Hepatocyte (in vitro differentiated cells): ENCODE data around the gene ABLIM2. TPM values are rescaled to one million over a fixed set of nuclear protein-coding genes. Genes with fewer than 3 reads are reported as not detected.

Experiments
- DNase-seq: peaks from one replicate; pipeline ENCODE4 v3.0.0-alpha.2; 2016; ENCODE audit warnings: low spot score
- H2AFZ ChIP-seq: fragments of 200-600 bp; sonication (generic); 2 replicates; pipeline ENCODE4 v1.6.0; 2016; ENCODE audit warnings: antibody characterized with exemption, mild to moderate bottlenecking
- H3K27ac ChIP-seq: fragments of 200-600 bp; sonication (generic); 2 replicates; pipeline ENCODE4 v1.5.1; 2016; ENCODE audit warnings: mild to moderate bottlenecking
- H3K27me3 ChIP-seq: fragments of 200-600 bp; sonication (generic); 2 replicates; pipeline ENCODE4 v1.6.1; 2016
- H3K36me3 ChIP-seq: fragments of 200-600 bp; sonication (generic); replicated peaks from 2 replicates; pipeline ENCODE4 v1.5.1; 2016; ENCODE audit warnings: low read depth; ENCODE audit not compliant: insufficient read depth
- H3K4me1 ChIP-seq: fragments of 200-600 bp; sonication (generic); 2 replicates; pipeline ENCODE4 v1.5.1; 2016; ENCODE audit warnings: mild to moderate bottlenecking, moderate library complexity; ENCODE audit not compliant: insufficient read depth
- H3K4me2 ChIP-seq: fragments of 200-600 bp; sonication (generic); 2 replicates; pipeline ENCODE4 v1.6.0; 2016
- H3K4me3 ChIP-seq: fragments of 200-600 bp; sonication (generic); 2 replicates; pipeline ENCODE4 v1.5.1; 2016; ENCODE audit warnings: mild to moderate bottlenecking
- H3K79me2 ChIP-seq: fragments of 200-600 bp; sonication (generic); 2 replicates; pipeline ENCODE4 v1.6.0; 2017; ENCODE audit warnings: mild to moderate bottlenecking
- H3K9me2 ChIP-seq: fragments of 200-600 bp; sonication (generic); replicated peaks from 2 replicates; pipeline ENCODE4 v1.6.0; 2017; ENCODE audit warnings: mild to moderate bottlenecking; ENCODE audit not compliant: insufficient read depth
- H3K9me3 ChIP-seq: fragments of 200-600 bp; sonication (generic); 2 replicates; pipeline ENCODE4 v1.5.1; 2016; ENCODE audit warnings: low read depth, mild to moderate bottlenecking
- H4K20me1 ChIP-seq: fragments of 200-600 bp; sonication (generic); 2 replicates; pipeline ENCODE4 v1.6.0; 2016; ENCODE audit warnings: mild to moderate bottlenecking; ENCODE audit not compliant: insufficient read depth, poor library complexity, severe bottlenecking
- EZH2 ChIP-seq: fragments of 200-600 bp; sonication (generic); IDR thresholded peaks from 2 replicates; pipeline ENCODE4 v1.6.1; 2016; ENCODE audit warnings: antibody characterized with exemption, mild to moderate bottlenecking, borderline replicate concordance
- EZH2phosphoT487 ChIP-seq: fragments of 200-600 bp; sonication (generic); IDR thresholded peaks from one replicate; pipeline ENCODE4 v1.6.1; 2018; ENCODE audit warnings: antibody characterized with exemption, mild to moderate bottlenecking, low read depth, moderate library complexity; ENCODE audit not compliant: unreplicated experiment, severe bottlenecking
- WGBS: methylation state at CpG from one replicate; pipeline ENCODE4 v1.1.6; 2016; ENCODE audit warnings: low lambda C conversion rate; ENCODE audit errors: missing lambda C conversion rate; 5-methylcytosine and 5-hydroxymethylcytosine counted together
- polyA plus RNA-seq: library from polyadenylated mRNA; unstranded; fragments of >200 nt; fragmentation: Nextera tagmentation; extraction: Ambion mirVana; gene quantifications from 2 replicates; pipeline ENCODE4 v1.2.1, GENCODE V29; 2016
- total RNA-seq: library from RNA; depleted of rRNA; stranded (reverse); fragments of >200 nt; gene quantifications from 2 replicates; pipeline ENCODE4 v1.2.3, GENCODE V29; 2014
- TF ChIP-seq, protein P1 (sequence below): fragments of 200-600 bp; sonication (generic); IDR thresholded peaks from 2 replicates; pipeline ENCODE4 v1.5.1; 2016; ENCODE audit warnings: antibody characterized with exemption, mild to moderate bottlenecking; ENCODE audit not compliant: poor library complexity

Gene ABLIM2
- total and polyA plus RNA-seq, 2 experiments from 2014 or later, result 1.7 to 2.0 TPM

DNA sequence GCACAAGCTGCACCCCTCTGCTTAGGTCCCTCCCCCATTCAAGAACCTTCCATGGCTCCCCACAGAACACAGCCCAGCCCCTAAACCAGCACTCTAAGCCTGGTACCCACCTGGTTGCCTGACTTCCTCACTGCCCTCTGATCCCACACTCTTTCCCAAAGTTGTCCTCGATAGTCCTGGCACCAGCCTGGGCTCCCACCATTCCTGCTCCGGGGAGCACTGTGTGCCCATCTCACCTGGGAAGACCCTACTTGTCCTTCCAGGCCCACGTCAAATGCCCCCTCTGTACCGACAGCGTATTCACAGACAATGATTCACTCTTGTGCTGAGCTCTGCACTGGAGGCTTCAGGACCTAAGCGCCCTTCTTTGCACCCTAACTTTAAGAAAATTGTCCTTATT, 40.1 kb downstream of the ABLIM2 start:
- H3K36me3 ChIP-seq, result no peaks in the 10 kb centered on the region
- H3K9me3 ChIP-seq, result no peaks in the 10 kb centered on the region
- no peak for TF ChIP-seq EZH2phosphoT487
- no peak for TF ChIP-seq EZH2
- TF ChIP-seq, protein P1, sequence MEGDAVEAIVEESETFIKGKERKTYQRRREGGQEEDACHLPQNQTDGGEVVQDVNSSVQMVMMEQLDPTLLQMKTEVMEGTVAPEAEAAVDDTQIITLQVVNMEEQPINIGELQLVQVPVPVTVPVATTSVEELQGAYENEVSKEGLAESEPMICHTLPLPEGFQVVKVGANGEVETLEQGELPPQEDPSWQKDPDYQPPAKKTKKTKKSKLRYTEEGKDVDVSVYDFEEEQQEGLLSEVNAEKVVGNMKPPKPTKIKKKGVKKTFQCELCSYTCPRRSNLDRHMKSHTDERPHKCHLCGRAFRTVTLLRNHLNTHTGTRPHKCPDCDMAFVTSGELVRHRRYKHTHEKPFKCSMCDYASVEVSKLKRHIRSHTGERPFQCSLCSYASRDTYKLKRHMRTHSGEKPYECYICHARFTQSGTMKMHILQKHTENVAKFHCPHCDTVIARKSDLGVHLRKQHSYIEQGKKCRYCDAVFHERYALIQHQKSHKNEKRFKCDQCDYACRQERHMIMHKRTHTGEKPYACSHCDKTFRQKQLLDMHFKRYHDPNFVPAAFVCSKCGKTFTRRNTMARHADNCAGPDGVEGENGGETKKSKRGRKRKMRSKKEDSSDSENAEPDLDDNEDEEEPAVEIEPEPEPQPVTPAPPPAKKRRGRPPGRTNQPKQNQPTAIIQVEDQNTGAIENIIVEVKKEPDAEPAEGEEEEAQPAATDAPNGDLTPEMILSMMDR, result no peak
- H3K27me3 ChIP-seq, result no peaks in the 10 kb centered on the region
- H4K20me1 ChIP-seq, result no peaks in the 10 kb centered on the region
- H3K9me2 ChIP-seq, result no peaks in the 10 kb centered on the region
- no peak overlapping the region for H2AFZ ChIP-seq
- H3K4me3 ChIP-seq, result no peak overlapping the region
- H3K27ac ChIP-seq, result no peak overlapping the region
- DNase-seq, result no peak
- peaks cover 2% of the 10 kb centered on the region for H3K4me1 ChIP-seq
- H3K4me2 ChIP-seq, result no peak overlapping the region
- H3K79me2 ChIP-seq, result no peaks in the 10 kb centered on the region
- 95% methylated on average over 6 of the region's 6 CpGs for WGBS

DNA sequence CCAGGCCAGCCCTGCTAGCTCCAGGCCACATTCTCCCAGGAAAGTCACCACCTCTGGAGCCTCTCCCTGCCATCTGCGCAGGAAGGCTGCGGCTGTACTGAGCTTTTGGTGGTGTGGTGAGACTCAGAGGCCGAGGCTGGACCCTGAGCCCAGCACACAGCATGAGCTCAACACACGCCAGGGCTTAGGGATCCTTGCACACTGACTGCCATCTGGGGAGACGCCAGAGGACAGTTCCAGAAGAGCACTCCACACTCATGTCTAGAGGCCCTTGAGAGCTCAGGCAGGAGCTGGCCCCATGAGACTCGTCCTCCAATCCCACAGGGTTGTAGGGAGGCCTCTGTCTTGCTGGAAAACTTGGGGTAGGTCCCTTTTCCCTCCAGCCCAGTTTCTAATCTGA, 40.6 kb downstream of the ABLIM2 start:
- H3K36me3 ChIP-seq, result no peaks in the 10 kb centered on the region
- no peaks in the 10 kb centered on the region for H4K20me1 ChIP-seq
- no peak overlapping the region for H3K4me2 ChIP-seq
- H3K79me2 ChIP-seq, result no peaks in the 10 kb centered on the region
- no peak for DNase-seq
- peaks cover 7% of the 10 kb centered on the region for H3K4me1 ChIP-seq
- WGBS, result 83% methylated on average over 6 of the region's 6 CpGs
- H3K27me3 ChIP-seq, result no peaks in the 10 kb centered on the region
- no peaks in the 10 kb centered on the region for H3K9me2 ChIP-seq
- H2AFZ ChIP-seq, result no peak overlapping the region
- no peaks in the 10 kb centered on the region for H3K9me3 ChIP-seq
- TF ChIP-seq, protein P1, result no peak
- no peak for TF ChIP-seq EZH2
- H3K27ac ChIP-seq, result no peak overlapping the region
- H3K4me3 ChIP-seq, result no peak overlapping the region

DNA sequence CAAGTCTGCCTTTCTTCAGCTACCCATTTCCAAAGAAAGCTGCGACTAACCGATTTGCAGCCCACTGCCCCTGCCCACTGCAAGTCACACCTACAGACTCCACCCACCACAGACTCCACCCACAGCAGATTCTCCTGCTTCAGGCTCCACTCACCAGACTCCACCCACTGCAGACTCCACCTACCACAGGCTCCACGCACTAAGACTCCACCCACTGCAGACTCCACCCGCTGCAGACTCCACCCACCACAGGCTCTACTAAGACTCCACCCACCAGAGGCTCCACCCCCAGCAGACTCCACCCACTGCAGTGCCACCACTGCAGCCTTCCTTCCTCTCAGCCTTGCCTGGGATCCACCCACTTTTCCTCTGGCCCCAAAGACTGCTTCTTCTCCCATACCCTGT, 41.3 kb downstream of the ABLIM2 start:
- no peak overlapping the region for H3K4me3 ChIP-seq
- no peak overlapping the region for H2AFZ ChIP-seq
- no peaks in the 10 kb centered on the region for H3K9me3 ChIP-seq
- H3K9me2 ChIP-seq, result no peaks in the 10 kb centered on the region
- DNase-seq, result peak; percentile 33
- H3K27ac ChIP-seq, result no peak overlapping the region
- H4K20me1 ChIP-seq, result no peaks in the 10 kb centered on the region
- no peak overlapping the region for H3K4me2 ChIP-seq
- no peaks in the 10 kb centered on the region for H3K27me3 ChIP-seq
- 68% methylated on average over 4 of the region's 4 CpGs for WGBS
- H3K79me2 ChIP-seq, result no peaks in the 10 kb centered on the region
- H3K4me1 ChIP-seq, result peaks cover 9% of the 10 kb centered on the region
- TF ChIP-seq EZH2 (no peak), EZH2phosphoT487 (no peak)
- TF ChIP-seq, protein P1, result no peak
- H3K36me3 ChIP-seq, result no peaks in the 10 kb centered on the region

DNA sequence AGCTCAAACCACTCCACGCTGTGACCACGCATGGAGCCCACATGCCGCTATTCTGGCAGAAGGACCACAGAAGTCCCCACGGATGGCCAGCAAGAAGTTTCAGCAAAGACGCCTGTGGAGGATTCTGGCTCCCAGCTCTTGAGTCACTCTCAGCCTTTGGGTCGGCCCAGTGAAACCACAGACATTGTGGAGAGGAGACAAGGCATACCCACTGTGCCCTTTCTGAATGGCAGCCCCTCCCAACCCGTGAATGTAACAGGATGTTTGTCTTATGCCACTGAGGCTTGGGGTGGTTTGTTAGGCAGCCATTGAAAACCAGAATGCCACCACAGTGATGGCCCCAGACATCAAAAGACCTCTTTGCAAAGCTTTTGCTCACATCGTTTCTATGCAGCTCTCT, 42.7 kb downstream of the ABLIM2 start:
- DNase-seq, result no peak
- peaks cover 9% of the 10 kb centered on the region for H3K4me1 ChIP-seq
- H4K20me1 ChIP-seq, result no peaks in the 10 kb centered on the region
- H3K27me3 ChIP-seq, result no peaks in the 10 kb centered on the region
- no peak overlapping the region for H2AFZ ChIP-seq
- no peak overlapping the region for H3K4me3 ChIP-seq
- TF ChIP-seq EZH2phosphoT487 (no peak), EZH2 (no peak)
- TF ChIP-seq, protein P1, result no peak
- H3K27ac ChIP-seq, result no peak overlapping the region
- H3K36me3 ChIP-seq, result no peaks in the 10 kb centered on the region
- H3K79me2 ChIP-seq, result no peaks in the 10 kb centered on the region
- H3K4me2 ChIP-seq, result no peak overlapping the region
- H3K9me3 ChIP-seq, result no peaks in the 10 kb centered on the region
- no peaks in the 10 kb centered on the region for H3K9me2 ChIP-seq
- WGBS, result 78% methylated on average over 8 of the region's 8 CpGs
